ENCODE results near the gene PPHLN1.
"Not testable (repeated sequence)": the region's sequence is repeated elsewhere in the genome, so short reads cannot be mapped to it uniquely, and the experiment has no call there.

The PPHLN1 gene

DNA sequence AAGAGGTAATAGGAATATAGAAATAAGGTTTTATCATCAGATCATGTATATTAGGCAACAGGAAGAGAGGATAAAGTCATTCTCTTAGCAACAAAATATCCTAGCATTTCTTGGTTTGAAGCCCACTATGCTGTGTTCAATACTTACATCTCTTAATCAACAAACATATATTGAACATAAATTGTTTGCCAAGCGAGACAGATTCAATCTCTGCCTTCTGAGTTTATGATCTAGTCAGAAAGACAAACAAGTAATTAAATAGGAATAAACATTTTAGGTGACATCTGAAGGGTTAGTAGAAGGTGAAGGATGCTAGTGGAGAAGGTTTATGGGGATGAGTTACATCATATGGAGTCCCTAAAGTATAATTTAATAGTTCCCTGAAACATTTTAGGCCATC, 54.8 kb downstream of the PPHLN1 start:
- DNase-seq, result no peak

DNA sequence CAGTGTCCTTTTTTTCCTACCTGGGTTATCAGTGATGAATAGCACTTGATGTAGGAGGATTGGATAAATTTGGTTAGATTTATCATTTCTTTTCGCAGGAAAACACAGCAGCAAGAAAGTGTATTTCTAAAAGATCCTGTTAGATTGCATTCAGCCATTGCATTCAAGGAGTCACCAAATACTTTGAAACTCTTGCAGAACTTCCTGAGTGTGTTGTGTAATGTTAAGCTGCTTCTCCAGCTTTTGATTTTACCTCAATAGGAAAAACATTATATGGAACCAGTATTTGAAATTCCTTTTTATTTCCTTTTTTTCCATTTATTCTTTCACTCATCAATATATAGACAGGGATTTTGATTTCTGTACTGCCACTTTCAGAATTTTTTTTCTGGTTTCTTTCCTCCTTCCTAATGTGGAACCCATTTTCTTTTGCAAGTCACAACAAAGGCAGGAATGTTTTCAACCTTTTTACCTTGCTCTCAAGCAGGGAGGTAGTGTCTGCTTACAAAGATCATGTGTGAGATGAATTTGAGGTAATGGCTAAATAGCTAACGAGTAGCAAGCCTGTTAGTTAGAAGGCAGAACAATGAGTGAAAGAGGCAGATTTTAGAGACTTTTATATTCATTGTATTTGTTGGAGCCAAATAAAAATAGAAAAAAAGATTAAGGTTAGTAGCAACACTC, 56.2 kb downstream of the PPHLN1 start:
- no peak for DNase-seq

GRCh38 chr12:42385326-42385841, 59.4 kb downstream of the PPHLN1 start:
- DNase-seq, result no peak

GRCh38 chr12:42386308-42386707, 60.3 kb downstream of the PPHLN1 start:
- DNase-seq, result no peak

DNA sequence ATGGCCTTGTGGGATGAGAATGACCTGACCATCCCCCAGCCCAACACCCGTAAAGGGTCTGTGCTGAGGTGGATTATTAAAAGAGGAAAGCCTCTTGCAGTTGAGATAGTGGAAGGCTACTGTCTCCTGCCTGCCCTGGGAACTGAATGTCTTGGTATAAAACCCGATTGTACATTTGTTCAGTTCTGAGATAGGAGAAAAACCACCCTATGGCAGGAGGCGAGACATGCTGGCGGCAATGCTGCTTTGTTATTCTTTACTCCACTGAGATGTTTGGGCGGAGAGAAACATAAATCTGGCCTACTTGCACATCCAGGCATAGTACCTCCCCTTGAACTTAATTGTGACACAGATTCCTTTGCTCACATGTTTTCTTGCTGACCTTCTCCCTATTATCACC, 62.1 kb downstream of the PPHLN1 start:
- not testable (repeated sequence) for DNase-seq

DNA sequence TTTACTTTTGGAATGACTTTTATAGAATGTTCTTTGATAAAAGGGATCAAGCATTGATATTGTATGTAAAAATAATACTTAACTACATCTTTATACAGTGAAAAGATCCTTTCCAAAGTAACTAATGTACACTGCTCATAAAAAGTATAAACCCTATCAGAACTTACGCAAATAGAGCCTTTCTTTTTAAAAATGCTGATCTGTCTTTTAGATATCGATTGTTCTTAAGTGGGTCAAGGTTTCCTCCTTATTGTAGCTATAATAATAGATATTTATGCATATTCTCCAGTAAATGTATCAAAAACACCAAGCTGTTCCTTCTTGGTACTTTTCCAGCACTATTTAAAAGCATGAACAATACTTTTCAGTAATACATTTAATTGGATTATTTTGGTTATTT, 68.5 kb downstream of the PPHLN1 start:
- no peak for DNase-seq

DNA sequence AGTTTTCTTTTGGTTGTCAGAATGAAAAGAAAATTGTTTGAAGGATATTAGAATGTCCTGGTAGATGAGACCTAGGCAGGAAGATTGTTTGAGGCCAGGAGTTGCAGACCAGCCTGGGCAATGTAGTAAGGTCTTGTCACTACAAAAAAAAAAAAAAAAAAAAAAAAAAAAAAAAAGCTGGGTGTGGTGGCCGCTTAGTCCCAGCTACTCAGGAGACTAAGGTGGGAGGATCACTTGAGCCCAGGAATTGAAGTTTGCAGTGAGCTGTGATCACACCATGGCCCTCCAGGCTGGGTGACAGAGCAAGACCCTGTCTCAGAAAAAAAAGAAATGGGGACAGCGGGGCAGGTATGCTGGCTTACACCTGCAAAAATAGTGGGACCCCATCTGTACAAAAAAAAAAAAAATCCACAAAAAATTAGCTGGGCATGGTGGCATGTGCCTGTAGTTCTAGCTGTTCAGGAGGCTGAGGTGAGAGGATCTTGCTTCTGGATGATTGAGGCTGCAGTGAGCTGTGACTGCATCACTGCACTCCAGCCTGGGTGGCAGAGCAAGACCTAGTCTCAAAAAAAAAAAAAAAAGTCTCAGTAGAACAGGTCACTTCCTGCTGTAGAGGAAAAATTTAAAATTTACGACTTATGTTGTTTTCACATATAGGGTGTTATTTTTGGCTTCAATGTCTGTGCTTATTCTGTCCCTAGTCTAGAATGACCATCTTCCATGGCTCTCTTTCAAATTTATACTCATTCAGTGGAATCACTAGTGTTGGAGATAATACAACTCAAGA, 70.7 kb downstream of the PPHLN1 start:
- no peak for DNase-seq

GRCh38 chr12:42402821-42403411, 76.9 kb downstream of the PPHLN1 start:
- DNase-seq, result no peak

DNA sequence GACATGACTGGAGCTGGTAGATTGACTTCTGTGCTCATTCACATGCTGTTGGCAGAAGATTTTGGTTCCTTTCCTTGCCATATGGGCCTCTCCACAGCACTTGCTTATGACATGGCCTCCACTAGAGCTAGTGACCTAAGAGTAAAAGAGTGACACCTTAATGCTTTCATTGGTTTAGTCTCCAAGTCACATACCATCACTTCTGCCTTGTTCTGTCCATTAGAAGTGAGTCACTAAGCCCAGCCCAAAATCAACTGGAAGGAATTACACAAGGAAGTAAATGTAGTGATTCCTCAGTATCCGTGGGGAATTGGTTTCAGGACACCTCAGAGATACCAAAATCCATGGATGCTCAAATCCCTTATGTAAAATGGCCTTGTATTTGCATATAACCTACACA, 81.3 kb downstream of the PPHLN1 start:
- no peak for DNase-seq

GRCh38 chr12:42409471-42409870, 83.5 kb downstream of the PPHLN1 start:
- DNase-seq, result no peak

DNA sequence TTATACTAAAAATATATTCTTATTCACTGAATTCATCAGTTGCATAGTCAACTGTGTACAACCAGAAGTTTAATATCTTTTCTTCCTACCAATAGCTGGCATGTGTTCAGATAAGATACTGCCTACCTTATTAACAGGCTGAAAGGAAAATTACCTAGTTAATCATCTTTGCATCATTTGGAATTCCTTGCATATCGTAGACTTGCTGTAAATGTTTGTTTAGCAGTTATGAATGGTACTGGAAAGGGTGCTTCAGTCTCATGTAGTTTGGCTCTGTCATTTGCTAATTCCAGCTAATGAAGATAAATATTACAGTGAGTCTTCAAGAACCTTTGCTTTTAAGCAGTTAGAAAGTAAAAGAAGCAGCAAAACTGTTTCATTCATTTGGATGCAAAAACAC, 84.4 kb downstream of the PPHLN1 start:
- DNase-seq, result no peak

GRCh38 chr12:42420395-42420794, 94.4 kb downstream of the PPHLN1 start:
- DNase-seq, result no peak

GRCh38 chr12:42421844-42422779, 96.1 kb downstream of the PPHLN1 start:
- peak; percentile 48 for DNase-seq

DNA sequence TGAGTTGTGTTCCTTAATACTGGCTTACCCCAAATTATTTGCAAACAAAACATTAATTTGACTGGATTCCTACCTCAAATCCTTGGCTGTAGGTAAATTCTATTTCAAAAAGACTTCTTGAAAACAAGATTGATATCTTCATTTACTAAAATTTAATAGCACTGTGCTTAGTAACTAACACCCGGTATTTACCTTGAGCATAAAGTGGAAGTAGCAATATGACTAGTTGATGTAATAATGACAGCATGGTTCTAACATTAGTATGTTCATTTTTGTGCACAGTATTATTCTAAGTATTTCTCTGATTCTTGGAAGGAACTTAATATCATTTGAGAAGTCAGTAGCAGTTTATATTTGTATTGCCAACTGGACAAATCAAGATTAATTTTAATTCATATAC, 96.8 kb downstream of the PPHLN1 start:
- DNase-seq, result no peak

GRCh38 chr12:42426746-42427145, 100.8 kb downstream of the PPHLN1 start:
- peak; percentile 78 for DNase-seq

DNA sequence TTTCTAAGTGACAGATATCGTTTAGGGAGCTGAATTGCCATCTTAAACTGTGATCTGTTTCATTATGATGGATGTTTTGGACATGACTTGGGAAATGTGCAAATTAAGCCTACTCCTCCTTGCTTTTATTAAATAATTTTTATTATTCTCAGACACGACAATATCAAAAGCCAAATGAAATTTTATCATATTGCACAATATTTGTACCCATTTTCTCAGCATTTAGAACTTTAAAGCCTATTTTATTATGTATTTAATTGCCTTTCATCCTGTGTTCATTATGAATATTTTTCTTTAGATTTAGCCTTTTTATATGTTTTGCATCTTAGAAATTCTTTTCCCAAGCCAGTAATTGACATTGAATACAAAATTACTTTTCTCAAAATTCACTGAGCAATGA, 102.9 kb downstream of the PPHLN1 start:
- DNase-seq, result no peak

DNA sequence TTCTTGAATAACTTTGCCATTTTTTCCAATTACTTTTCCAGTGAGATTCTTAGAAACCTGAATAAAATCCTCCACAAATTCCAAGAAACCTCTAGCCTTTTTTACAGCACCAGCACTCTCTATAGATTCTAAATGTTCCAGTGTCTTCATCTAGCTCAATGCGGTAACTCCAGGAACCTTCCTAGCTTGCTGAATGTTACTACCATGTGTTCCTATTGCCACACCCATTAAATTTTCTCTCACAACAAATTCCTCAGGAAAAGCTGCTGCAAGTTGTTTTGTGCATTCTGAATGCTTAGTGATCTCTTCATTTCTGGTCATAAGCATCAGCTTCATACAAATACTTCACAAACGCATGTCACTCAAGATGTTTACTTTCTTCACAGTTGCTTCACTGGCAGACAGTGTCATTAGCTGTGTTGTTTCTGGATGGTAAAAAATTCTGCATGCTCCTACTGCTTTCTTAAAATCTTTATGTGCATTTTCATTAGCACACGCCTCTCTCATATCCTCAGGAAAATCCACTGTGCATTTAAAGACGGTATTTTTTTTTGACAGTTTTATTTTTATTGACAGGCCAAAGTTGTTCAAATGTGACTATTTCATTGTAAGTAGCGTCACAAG, 106.7 kb downstream of the PPHLN1 start:
- DNase-seq, result no peak

DNA sequence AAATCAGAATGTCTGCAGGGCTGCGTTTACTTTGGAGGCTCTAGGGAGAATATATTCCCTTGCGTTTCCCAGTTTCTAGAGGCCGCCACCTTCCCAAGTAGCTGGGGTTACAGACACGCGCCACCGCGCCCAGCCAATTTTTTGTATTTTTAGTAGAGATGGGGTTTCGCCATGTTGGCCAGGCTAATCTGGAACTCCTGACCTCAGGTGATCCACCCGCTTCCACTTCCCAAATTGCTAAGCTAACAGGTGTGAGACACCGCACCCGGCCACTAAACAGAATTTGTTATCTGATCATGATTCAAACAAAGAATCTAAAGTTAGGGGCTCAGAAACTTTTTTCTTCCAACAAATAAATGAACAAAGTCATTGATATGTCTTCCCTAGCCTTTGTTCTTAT, 114.6 kb downstream of the PPHLN1 start:
- no peak for DNase-seq

DNA sequence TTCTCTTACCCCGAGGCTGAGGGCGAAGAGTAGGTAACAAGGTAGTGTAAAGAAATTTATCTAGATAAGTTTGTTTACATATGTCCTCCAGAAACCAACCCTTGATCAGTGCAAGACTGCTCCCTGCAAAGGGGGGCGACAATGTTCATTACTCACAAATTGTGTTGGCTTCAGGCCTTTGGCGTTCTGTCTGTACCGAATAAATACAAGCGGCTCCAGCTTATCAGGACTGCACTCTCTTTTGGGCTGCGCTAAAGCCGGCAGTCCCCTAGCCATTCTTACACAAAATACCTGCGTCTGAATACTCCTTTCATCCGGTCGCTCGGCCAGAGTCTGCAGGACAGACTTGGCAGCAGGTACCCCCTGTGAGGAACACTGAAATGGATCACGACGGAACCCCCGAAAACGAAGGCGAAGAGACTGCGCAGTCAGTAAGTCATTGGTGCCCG, 116.4 kb downstream of the PPHLN1 start:
- DNase-seq, result no peak

GRCh38 chr12:42442888-42443287, 116.9 kb downstream of the PPHLN1 start:
- no peak for DNase-seq

GRCh38 chr12:42444192-42444943, 118.4 kb downstream of the PPHLN1 start:
- DNase-seq, result no peak
